Cardiac muscle cell (in vitro differentiated cells and primary cell): Measurements from ENCODE around the gene CCDC12. TPM values are rescaled to one million over a fixed set of nuclear protein-coding genes. Genes with fewer than 3 reads are reported as not detected.

Experiments
- DNase-seq, 2 donors: peaks; one replicate each; pipeline versions ENCODE4 v3.0.0 to v3.0.0-alpha.2; 2010 to 2017; ENCODE audit warnings: low read depth in 1 of 2, low spot score in 1 of 2
- H3K27ac ChIP-seq: fragments of 200-600 bp; sonication (generic); 2 replicates; pipeline ENCODE4 v1.5.1; 2016
- H3K27me3 ChIP-seq: fragments of 200-600 bp; sonication (generic); 2 replicates; pipeline ENCODE4 v1.6.0; 2016; ENCODE audit warnings: control low read depth
- H3K36me3 ChIP-seq: fragments of 200-600 bp; sonication (generic); 2 replicates; pipeline ENCODE4 v1.5.1; 2016; ENCODE audit warnings: control low read depth
- H3K4me1 ChIP-seq: fragments of 200-600 bp; sonication (generic); 2 replicates; pipeline ENCODE4 v1.8.1; 2017; ENCODE audit warnings: low read depth, mild to moderate bottlenecking, mixed run types
- H3K4me3 ChIP-seq: fragments of 200-600 bp; sonication (generic); 2 replicates; pipeline ENCODE4 v1.5.1; 2016; ENCODE audit warnings: mild to moderate bottlenecking
- H3K9me3 ChIP-seq: fragments of 200-600 bp; sonication (generic); 2 replicates; pipeline ENCODE4 v1.5.1; 2017; ENCODE audit warnings: low read depth, mild to moderate bottlenecking, control low read depth
- CTCF ChIP-seq: IDR thresholded peaks from 2 replicates; pipeline ENCODE4 v1.5.1; 2012; ENCODE audit warnings: low read depth, mild to moderate bottlenecking, low read length
- polyA plus RNA-seq: library from polyadenylated mRNA; unstranded; fragments of >200 nt; fragmentation: Nextera tagmentation; extraction: Ambion mirVana; gene quantifications from 2 replicates; pipeline ENCODE4 v1.2.1, GENCODE V29; 2016
- total RNA-seq: library from RNA; depleted of rRNA; stranded (reverse); fragments of >200 nt; gene quantifications from 2 replicates; pipeline ENCODE4 v1.2.3, GENCODE V29; 2016

The CCDC12 gene
- total and polyA plus RNA-seq, 2 experiments from 2014 or later, result 53.8 to 73.1 TPM

- no peak overlapping the region for H3K27ac ChIP-seq
- H3K4me3 ChIP-seq, result no peak overlapping the region
- DNase-seq, result no peak
- no peaks in the 10 kb centered on the region for H3K36me3 ChIP-seq
- H3K9me3 ChIP-seq, result no peaks in the 10 kb centered on the region
- no peak for TF ChIP-seq CTCF
- H3K4me1 ChIP-seq, result peaks cover 18% of the 10 kb centered on the region
- H3K27me3 ChIP-seq, result no peaks in the 10 kb centered on the region
These were observed 66.3 kb downstream of the CCDC12 start for GRCh38 chr3:46910166-46910760.

GRCh38 chr3:46909535-46910161 lies 66.9 kb downstream of the CCDC12 start:
- H3K27ac ChIP-seq, result no peak overlapping the region
- peak; percentile 90 for TF ChIP-seq CTCF
- no peaks in the 10 kb centered on the region for H3K27me3 ChIP-seq
- peaks cover 12% of the 10 kb centered on the region for H3K4me1 ChIP-seq
- H3K9me3 ChIP-seq, result no peaks in the 10 kb centered on the region
- DNase-seq, result peak; percentile 88 to 90
- no peak overlapping the region for H3K4me3 ChIP-seq
- no peaks in the 10 kb centered on the region for H3K36me3 ChIP-seq

- Histone ChIP-seq H3K4me3 (no peak overlapping the region), H3K36me3 (no peaks in the 10 kb centered on the region), H3K27ac (no peak overlapping the region), H3K4me1 (peaks cover 7% of the 10 kb centered on the region), H3K9me3 (no peaks in the 10 kb centered on the region), H3K27me3 (no peaks in the 10 kb centered on the region)
- no peak for DNase-seq
- TF ChIP-seq CTCF, result no peak
These were observed 67.5 kb downstream of the CCDC12 start for GRCh38 chr3:46908986-46909534.

GRCh38 chr3:46908294-46908985 lies 68.1 kb downstream of the CCDC12 start:
- H3K27ac ChIP-seq, result no peak overlapping the region
- H3K36me3 ChIP-seq, result no peaks in the 10 kb centered on the region
- H3K4me3 ChIP-seq, result no peak overlapping the region
- peak; percentile 52 for TF ChIP-seq CTCF
- no peaks in the 10 kb centered on the region for H3K27me3 ChIP-seq
- peak in 1 of 2 donors; percentile 88 for DNase-seq
- H3K9me3 ChIP-seq, result no peaks in the 10 kb centered on the region
- peaks cover 1% of the 10 kb centered on the region for H3K4me1 ChIP-seq

GRCh38 chr3:46907960-46908293 lies 68.6 kb downstream of the CCDC12 start:
- no peak for DNase-seq
- H3K27me3 ChIP-seq, result no peaks in the 10 kb centered on the region
- no peaks in the 10 kb centered on the region for H3K36me3 ChIP-seq
- H3K4me3 ChIP-seq, result no peak overlapping the region
- no peaks in the 10 kb centered on the region for H3K4me1 ChIP-seq
- no peak for TF ChIP-seq CTCF
- H3K9me3 ChIP-seq, result no peaks in the 10 kb centered on the region
- H3K27ac ChIP-seq, result no peak overlapping the region
